AG20443 (cell line): ENCODE results near the gene MS4A2.
"Not testable (repeated sequence)": the region's sequence is repeated elsewhere in the genome, so short reads cannot be mapped to it uniquely, and the experiment has no call there.

Experiments used
- DNase-seq: peaks from one replicate; pipeline ENCODE4 v3.0.0; 2012; ENCODE audit warnings: low spot score, mixed read lengths

The MS4A2 gene

DNA sequence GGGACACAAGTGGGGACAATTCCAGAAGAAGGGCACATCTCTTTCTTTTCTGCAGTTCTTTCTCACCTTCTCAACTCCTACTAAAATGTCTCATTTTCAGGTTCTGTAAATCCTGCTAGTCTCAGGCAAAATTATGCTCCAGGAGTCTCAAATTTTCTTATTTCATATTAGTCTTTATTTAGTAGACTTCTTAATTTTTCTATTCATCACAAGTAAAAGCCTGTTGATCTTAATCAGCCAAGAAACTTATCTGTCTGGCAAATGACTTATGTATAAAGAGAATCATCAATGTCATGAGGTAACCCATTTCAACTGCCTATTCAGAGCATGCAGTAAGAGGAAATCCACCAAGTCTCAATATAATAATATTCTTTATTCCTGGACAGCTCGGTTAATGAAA, at the start of gene MS4A2:
Gene MS4A2 (plus strand): TSS at position 301 of the 400 bp plus-strand sequence. CDS start 102 bp downstream, outside the sequence.
- no peak for DNase-seq

DNA sequence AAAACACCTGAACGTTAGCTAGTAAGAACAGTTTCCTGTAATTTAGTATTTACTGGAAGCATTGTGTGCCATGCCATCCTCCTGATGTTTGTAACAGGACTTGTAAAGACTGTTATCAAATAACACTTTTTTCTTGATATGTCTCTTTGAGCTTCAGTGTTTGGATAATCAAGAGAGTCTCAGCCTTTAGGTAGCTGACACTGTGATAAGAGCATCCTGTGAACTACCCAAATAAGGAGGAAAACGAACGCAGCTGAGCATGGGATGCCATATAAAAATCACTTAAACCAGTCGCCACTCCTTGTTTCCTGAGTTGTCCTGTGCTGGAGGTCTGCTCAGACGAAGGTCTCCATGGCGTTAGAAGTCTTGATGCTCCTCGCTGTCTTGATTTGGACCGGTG, 48.4 kb upstream of the MS4A2 start, which contains the start of gene OOSP2:
Gene OOSP2 (plus strand): TSS at position 301 of the 400 bp plus-strand sequence. CDS start 51 bp downstream, at position 352.
- no peak for DNase-seq

DNA sequence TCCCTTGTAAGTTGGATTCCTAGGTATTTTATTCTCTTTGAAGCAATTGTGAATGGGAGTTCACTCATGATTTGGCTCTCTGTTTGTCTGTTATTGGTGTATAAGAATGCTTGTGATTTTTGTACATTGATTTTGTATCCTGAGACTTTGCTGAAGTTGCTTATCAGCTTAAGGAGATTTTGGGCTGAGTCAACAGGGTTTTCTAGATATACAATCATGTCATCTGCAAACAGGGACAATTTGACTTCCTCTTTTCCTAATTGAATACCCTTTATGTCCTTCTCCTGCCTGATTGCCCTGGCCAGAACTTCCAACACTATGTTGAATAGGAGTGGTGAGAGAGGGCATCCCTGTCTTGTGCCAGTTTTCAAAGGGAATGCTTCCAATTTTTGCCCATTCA, 38.0 kb upstream of the MS4A2 start:
- not testable (repeated sequence) for DNase-seq

DNA sequence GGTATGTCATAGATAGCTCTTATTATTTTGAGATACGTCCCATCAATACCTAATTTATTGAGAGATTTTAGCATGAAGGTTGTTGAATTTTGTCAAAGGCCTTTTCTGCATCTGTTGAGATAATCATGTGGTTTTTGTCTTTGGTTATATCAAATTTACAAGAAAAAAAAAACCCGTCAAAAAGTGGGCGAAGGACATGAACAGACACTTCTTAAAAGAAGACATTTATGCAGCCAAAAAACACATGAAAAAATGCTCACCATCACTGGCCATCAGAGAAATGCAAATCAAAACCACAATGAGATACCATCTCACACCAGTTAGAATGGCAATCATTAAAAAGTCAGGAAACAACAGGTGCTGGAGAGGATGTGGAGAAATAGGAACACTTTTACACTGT, 37.6 kb upstream of the MS4A2 start:
- DNase-seq, result not testable (repeated sequence)

DNA sequence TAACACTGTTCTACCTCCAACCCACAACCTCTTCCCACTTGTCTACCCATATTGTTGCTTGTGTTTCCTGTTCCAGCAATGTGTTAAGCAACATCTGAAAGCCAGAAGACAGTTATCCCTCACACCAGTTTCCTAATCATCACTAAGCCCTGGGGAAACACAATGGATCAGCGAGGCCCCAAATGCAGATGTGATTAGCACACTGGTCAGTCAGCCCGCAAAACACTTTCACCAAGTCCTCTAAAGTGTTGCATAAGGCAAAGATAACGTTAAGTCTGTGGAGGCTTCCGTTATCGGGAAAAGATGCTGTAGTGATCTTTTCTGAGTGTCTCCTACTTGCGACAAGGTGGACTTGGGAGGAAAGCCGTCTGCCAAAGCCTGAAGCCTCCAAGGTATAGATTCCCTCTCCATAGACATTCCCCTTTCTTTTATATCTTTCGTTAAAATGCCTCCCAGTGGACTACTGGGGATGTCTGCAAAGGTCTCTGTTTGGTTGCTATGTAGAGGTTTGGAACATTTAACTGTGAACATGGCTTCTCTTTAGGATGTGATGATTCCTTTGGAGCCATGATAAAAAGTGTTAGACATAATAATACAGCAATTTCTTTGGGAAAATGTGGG, 32.0 kb upstream of the MS4A2 start, which contains the start of gene MS4A3:
Gene MS4A3 (plus strand): TSS at position 317 of the 621 bp plus-strand sequence. CDS start 4,496 bp downstream, outside the sequence.
- no peak for DNase-seq

DNA sequence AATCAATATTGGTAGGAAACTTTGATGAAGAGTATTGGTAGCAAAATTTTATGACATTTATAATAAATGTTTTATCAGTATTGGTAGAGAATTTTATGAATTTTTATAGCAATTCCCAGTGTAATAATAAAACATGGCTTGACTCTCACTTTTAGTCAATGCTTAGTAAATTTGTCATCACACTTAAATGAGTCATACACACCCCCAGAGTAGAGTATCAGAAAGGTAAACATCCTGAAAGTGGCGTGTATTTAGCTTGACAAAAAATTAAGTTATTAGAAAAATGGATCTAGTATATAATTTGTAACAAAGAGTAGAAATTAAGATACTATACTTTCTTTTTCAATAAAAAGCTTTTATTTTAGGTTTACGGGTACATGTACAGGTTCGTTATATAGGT, 29.4 kb upstream of the MS4A2 start:
- no peak for DNase-seq

DNA sequence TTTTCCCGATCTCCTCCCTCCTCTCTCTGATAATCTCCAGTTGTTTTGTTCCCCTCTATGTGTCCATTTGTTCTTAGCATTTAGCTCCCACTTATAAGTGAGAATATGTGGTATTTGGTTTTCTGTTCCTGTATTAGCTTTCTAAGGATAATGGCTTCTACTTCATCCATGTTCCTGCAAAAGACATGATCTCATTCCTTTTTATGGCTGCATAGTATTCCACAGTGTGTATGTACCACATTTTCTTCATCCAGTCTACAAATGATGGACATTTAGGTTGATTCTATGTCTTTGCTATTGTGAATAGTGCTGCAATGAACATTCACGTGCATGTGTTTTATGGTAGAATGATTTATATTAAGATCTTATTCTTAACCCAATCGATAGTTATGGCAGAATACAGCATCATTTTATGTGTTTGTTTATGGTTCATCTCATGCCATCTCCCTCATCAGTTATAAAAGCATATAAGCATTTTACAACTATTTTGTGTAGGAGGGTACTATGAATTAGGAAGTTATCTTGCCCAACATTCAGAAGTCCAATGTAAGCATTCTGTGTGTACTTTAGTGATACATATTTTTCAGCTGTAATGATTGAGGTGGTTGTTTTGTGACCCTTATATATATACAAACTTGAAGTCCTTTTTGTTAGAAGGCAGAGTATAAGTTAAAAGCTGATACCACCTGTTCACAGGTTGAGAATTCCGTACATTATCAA, 28.8 kb upstream of the MS4A2 start:
- no peak for DNase-seq

DNA sequence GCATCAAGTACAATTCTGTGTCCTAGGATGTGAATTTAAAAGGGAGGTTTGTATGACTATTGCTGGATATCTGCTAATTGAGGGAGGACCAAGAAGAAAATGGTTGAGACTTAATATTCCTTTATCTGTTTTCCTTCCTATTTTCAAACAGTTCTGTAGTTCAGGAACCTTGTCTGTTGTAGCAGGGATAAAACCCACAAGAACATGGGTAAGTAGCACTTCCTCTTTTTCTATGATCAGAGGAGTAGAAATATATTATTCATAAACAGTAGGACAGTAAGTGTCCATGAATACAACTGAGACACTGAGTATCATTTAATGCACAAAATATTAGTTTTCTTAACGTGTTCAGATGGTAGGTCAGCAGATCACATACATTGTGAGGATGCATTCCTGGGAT, 24.4 kb upstream of the MS4A2 start:
- DNase-seq, result no peak

DNA sequence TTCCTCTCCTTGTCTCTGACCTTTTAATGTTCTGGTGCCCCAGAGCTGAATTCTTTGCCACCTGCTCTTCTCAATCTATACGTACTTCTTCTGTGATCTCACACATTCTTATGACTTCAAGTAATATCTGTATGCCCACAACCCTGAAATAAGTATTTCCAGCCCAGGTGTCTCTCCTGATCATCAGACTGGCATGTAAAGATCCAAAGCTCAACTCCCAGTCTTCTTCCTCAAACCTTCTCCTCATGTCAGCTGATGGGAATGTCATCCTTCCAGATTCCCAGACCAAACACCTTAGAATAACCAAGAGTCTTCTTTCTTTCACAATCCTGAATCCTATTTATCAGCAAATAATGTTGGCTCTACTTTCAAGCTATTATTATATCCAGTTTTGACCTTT, 22.7 kb upstream of the MS4A2 start:
- no peak for DNase-seq

DNA sequence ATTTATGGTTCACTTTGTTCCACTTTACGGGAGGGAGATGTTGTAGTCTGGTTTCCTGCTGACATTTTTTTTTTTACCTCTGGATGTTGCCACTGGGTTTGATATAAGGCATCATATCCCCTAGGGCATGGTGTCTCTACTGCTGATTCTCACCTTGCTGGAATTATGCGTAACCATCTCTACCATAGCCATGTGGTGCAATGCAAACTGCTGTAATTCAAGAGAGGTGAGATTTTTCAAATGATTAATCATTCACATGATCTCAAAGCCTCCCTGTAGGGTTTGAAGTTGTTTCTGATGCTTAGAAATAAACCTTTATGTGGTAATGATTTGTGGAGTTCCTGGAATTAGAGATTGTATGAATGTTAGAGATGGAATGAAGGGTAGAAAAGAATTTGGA, 19.0 kb upstream of the MS4A2 start:
- DNase-seq, result no peak

DNA sequence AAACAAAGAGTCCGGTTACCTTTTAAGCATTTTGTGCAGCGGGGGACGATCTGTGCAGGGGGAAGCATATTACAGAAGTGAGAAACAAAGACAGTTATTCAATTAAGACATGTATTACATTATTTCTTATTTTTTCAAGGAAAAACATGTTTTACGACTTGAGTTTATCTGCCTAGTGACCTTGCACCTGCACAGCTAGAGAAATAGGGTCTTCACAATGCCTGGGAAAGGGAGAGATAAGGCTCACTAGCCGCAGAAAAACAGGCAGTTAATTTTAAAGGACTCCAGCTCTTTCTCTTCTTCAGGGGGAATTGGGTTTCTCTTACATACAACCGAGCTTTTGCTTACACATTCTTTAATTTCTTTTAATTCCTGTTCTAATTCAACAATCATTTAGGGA, 16.8 kb upstream of the MS4A2 start:
- DNase-seq, result not testable (repeated sequence)

DNA sequence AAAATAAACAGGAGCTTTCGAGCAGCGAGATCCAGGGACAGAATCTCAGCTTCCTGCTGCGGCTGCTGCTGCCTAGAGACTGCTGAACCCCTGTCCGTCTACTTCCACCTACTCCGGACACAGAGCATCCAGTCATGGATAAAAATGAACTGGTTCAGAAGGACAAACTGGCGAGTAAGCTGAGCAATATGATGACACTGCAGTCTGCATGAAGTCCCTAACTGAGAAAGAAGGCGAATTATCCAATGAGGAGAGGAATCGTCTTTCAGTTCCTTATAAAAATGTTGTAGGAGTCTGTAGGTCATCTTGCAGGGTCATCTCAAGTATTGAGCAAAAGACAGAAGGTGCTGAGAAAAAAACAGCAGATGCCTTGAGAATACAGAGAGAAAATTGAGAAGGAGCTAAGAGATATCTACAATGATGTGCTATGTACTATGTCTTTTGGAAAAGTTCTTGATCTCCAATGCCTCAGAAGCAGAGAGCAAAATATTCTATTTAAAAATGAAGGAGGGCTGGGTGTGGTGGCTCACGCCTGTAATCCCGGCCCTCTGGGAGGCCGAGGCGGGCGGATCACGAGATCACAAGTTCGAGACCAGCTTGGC, 11.1 kb upstream of the MS4A2 start:
- no peak for DNase-seq

DNA sequence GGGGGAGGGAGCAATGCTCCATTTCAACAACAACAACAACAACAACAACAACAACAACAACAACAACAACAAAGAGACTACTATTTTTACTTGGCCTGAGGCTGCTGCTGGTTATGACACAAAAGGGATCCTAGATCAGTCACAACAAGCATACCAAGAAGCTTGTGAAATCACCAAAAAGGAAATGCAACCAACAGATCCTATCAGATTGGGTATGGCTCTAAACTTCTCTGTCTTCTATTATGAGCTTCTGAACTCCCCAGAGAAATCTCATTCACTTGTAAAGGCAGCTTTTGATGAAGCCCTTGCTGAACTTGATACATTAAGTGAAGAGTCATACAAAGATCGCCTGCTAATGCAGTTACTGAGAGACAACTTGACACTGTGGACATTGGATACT, 10.5 kb upstream of the MS4A2 start:
- no peak for DNase-seq

DNA sequence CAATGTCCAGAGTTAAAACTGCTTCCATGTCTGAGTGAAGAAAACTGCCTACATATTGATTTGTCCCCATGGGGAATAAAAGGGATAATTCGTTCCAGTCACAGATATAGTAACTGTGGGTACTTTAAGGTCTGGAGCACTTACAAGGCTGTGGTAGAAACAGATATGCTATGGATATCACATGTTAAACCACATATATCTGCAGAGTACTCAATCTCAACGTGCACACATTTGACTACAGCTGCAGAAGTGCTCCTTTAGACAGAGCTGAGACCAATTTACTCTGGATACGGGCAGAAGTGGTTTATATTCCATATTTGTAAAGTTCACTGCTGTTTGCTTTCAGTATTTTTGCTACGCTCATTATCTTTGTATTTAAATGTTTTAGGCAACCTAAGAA, 9.7 kb upstream of the MS4A2 start:
- DNase-seq, result no peak

DNA sequence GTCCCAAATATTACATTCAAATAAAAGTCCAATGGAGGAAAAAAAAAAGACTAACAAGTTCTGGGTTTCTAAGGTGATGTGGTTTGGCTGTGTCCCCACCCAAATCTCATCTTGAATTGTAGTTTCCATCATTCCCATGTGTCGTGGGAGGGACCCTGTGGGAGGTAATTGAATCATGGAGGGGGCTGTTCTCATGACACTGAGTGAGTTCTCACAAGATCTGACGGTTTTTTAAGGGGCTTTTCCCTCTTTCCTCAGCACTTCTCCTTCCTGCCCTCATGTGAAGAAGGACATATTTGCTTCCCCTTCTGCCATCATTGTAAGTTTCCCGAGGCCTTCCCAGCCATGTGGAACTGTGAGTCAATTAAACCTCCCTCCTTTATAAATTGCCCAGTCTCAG, 7.9 kb upstream of the MS4A2 start:
- DNase-seq, result no peak

DNA sequence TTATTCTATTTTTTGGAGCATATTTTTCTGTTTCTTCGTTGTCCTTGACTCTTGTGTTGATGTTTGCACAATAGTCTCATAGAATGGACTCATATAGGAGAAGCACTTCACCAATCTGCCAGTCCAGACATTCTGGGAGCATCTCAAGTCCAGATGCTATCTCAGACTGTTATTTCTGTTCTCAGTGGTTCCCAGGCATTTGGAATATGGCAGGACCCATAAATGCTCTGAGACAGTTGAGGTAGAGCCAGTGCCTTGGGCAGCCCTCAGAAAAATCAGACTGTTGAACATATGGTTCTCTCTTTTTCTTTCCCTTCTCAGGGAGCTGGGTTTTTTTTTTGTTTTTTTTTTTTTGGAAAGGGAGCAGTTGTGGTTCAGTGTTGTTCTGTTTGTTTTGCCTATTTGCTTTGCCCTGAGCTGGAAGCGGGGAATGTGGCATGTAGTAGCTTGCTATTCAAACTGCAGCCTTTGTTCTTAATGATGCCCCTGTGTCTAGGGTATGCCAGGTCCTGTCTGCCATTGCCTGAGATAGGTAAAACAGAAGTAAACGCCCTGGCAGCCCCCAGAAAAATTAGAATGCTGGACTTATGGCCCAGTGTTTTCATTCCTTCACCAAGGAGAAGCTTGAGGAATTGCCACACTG, 3.7 kb upstream of the MS4A2 start:
- no peak for DNase-seq

DNA sequence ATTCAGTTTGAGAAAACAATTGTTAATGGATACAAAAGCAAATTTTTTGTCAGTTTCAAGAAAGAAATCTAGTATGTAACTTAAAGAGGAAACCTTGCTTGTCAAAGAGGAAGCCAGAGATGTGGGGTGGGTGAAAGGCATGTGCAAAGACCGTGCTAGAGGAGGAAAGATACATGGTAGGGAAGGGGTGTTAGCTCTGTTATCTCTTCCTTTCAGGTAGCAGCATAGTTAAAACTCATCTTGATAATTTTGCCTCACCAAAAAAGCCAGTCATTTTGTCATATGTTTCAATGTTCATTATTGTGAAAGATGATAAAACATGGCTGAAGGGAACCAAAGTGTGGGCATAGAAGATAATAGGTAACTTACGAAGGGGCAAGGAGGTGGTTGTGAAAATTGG, 2.6 kb upstream of the MS4A2 start:
- no peak for DNase-seq

DNA sequence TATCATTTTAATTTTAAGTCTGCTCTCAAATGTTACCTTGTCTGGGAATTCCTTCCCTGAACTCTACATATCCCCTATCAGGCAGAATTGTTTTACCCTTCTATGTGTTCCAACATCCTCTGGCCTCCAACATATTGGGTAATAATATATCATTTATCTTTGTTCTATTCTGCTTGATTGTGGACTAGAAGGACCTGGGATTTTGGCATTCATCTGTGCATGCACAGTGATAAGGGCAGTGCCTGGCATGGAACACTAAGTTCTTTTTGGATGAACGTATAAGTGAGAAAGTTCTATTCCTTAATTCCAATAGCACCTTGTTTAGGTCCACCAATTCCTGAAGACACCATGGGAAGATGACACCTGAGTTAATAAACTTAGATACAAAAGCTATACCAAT, 1.2 kb upstream of the MS4A2 start:
- DNase-seq, result no peak

DNA sequence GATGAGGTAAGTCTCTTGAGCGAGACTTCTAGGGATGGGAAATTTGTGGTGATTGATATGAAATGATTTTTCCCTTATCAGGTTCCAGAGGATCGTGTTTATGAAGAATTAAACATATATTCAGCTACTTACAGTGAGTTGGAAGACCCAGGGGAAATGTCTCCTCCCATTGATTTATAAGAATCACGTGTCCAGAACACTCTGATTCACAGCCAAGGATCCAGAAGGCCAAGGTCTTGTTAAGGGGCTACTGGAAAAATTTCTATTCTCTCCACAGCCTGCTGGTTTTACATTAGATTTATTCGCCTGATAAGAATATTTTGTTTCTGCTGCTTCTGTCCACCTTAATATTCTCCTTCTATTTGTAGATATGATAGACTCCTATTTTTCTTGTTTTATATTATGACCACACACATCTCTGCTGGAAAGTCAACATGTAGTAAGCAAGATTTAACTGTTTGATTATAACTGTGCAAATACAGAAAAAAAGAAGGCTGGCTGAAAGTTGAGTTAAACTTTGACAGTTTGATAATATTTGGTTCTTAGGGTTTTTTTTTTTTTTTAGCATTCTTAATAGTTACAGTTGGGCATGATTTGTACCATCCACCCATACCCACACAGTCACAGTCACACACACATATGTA, 7.1 kb downstream of the MS4A2 start:
- DNase-seq, result no peak

DNA sequence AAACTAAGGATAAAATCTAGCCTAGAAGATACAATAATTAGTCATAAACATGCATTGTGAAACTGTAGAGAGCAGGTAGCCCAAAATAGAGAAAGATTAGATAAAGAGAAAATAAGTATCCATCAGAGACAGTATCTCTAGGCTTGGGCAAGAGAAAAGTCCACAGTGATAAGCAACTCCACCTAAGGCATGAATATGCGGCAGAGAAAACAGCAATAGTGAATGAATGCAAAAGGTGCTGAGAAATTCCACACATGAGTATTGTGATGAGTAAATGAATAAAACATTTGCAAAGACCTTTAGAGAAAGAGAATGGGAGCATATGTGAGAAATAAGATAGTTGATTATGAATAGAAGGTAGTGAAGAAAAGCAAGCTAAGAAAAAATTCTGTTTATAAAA, 8.7 kb downstream of the MS4A2 start:
- no peak for DNase-seq

DNA sequence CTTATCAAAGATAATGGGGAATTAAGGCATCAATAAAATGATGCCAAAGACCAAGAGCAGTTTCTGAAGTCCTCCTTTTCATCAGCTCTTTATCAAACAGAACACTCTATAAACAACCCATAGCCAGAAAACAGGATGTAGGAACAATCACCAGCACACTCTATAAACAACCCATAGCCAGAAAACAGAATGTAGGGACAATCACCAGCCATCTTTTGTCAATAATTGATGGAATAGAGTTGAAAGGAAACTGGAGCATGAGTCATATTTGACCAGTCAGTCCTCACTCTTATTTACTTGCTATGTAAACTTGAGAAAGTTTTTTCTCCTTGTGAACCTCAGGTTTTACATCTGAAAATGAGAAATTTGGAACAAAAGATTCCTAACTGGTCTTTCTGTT, 10.0 kb downstream of the MS4A2 start:
- no peak for DNase-seq

DNA sequence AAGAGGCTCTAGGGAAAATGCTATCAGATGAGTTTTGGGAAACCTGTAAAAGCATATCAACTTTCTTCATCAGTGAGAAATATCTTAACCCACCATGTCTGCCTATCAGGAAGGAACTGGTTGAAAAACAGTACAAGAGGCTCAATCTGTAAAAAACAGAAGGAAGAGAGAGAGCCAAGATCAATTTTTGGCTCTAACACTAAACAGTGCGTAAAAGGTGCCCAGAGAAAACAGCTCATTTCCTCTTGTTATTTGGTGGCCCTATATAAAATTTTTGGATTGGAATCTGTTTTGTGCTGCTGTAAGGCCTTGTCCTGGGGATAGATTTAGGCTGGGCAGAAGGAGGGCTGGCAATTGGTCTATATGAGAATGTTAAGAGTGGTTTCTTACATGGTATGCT, 12.1 kb downstream of the MS4A2 start:
- DNase-seq, result no peak
